Measurements from ENCODE around the gene ZNF724.

Gene ZNF724

DNA sequence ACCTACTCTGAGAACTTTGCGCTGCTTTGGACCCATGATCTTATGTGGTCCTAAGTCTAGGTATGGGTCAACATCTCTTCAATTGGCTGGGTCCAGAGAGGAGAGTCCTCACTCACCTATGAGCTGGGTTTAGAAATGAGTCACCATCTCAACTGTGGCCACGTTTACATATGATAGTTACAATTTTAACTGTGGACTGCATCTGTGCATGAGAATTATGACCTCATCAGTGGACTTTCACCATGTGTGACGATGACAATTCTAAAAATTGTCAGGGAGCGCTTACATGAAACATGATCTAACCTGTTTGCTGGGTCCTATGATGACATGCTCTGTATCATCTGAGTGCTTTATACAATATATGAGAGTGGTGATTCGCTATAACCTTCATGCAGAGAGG, 12.7 kb upstream of the ZNF724 start:
- TF ChIP-seq EZH2phosphoT487 (IDR thresholded peaks at IDR 0.05; ENCODE audit: low read depth) = no peak
- TF ChIP-seq, protein P1, sequence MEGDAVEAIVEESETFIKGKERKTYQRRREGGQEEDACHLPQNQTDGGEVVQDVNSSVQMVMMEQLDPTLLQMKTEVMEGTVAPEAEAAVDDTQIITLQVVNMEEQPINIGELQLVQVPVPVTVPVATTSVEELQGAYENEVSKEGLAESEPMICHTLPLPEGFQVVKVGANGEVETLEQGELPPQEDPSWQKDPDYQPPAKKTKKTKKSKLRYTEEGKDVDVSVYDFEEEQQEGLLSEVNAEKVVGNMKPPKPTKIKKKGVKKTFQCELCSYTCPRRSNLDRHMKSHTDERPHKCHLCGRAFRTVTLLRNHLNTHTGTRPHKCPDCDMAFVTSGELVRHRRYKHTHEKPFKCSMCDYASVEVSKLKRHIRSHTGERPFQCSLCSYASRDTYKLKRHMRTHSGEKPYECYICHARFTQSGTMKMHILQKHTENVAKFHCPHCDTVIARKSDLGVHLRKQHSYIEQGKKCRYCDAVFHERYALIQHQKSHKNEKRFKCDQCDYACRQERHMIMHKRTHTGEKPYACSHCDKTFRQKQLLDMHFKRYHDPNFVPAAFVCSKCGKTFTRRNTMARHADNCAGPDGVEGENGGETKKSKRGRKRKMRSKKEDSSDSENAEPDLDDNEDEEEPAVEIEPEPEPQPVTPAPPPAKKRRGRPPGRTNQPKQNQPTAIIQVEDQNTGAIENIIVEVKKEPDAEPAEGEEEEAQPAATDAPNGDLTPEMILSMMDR (IDR thresholded peaks at IDR 0.05; ENCODE audit: low read depth, low read length) = no peak
- H3K4me2 ChIP-seq (ENCODE audit: low read length) = no peak overlapping the region
- no peak overlapping the region for H3K27ac ChIP-seq (ENCODE audit: low read length)
- no peaks in the 10 kb centered on the region for H3K9me3 ChIP-seq (ENCODE audit: insufficient read depth, low read length)
- no peaks in the 10 kb centered on the region for H3K27me3 ChIP-seq (ENCODE audit: low read depth, low read length)
- no peak overlapping the region for H2AFZ ChIP-seq (ENCODE audit: low read depth, low read length)
- H4K20me1 ChIP-seq (ENCODE audit: insufficient read depth, low read length) = no peaks in the 10 kb centered on the region
- no peaks in the 10 kb centered on the region for H3K79me2 ChIP-seq (ENCODE audit: low read length)
- H3K4me3 ChIP-seq (ENCODE audit: low read length) = no peak overlapping the region
- H3K4me1 ChIP-seq (ENCODE audit: low read length) = no peaks in the 10 kb centered on the region
- peaks cover 68% of the 10 kb centered on the region for H3K36me3 ChIP-seq (replicated peaks; ENCODE audit: low read depth, low read length)
- no peak overlapping the region for H3K9ac ChIP-seq (ENCODE audit: low read length)

DNA sequence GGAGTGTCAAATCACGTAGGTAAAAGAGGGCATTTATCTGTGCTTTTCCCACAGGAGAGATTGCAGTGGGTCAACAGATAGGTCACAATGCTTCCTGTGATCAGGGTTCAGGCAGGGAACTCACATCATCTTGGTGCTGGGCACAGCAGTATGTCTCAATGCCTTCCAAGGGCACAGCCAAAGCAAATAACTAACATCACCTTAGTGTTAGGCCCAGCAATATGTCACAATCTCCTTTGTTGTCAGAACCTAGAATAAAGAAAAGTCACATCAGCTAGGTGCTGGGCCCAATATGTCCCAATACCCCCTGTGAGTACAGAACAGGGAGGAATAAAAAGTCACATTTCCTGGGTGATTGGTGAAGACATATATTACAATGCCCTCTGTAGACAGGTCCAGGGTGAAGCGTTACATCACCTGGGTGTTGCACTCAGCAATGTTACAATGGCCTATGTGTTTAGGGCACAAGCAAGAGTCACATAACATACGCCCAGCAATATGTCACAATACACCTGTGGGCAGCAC, 11.4 kb upstream of the ZNF724 start:
- Histone ChIP-seq H3K27ac (ENCODE audit: low read length) (no peak overlapping the region), H4K20me1 (ENCODE audit: insufficient read depth, low read length) (no peaks in the 10 kb centered on the region), H3K9ac (ENCODE audit: low read length) (no peak overlapping the region), H3K4me2 (ENCODE audit: low read length) (no peak overlapping the region), H3K27me3 (ENCODE audit: low read depth, low read length) (no peaks in the 10 kb centered on the region), H3K9me3 (ENCODE audit: insufficient read depth, low read length) (no peaks in the 10 kb centered on the region), H3K36me3 (replicated peaks; ENCODE audit: low read depth, low read length) (peaks cover 56% of the 10 kb centered on the region), H3K4me1 (ENCODE audit: low read length) (no peaks in the 10 kb centered on the region), H3K4me3 (ENCODE audit: low read length) (no peak overlapping the region), H2AFZ (ENCODE audit: low read depth, low read length) (no peak overlapping the region), H3K79me2 (ENCODE audit: low read length) (no peaks in the 10 kb centered on the region)
- TF ChIP-seq, protein P1 (IDR thresholded peaks at IDR 0.05; ENCODE audit: low read depth, low read length) = no peak
- TF ChIP-seq EZH2phosphoT487 (IDR thresholded peaks at IDR 0.05; ENCODE audit: low read depth) = no peak

- Histone ChIP-seq H3K9me3 (ENCODE audit: insufficient read depth, low read length) (no peaks in the 10 kb centered on the region), H3K36me3 (replicated peaks; ENCODE audit: low read depth, low read length) (peaks cover 55% of the 10 kb centered on the region), H2AFZ (ENCODE audit: low read depth, low read length) (no peak overlapping the region), H3K27ac (ENCODE audit: low read length) (no peak overlapping the region), H3K4me3 (ENCODE audit: low read length) (no peak overlapping the region), H3K27me3 (ENCODE audit: low read depth, low read length) (no peaks in the 10 kb centered on the region), H4K20me1 (ENCODE audit: insufficient read depth, low read length) (no peaks in the 10 kb centered on the region), H3K9ac (ENCODE audit: low read length) (no peak overlapping the region), H3K4me2 (ENCODE audit: low read length) (no peak overlapping the region), H3K79me2 (ENCODE audit: low read length) (no peaks in the 10 kb centered on the region), H3K4me1 (ENCODE audit: low read length) (no peaks in the 10 kb centered on the region)
- TF ChIP-seq, protein P1 (IDR thresholded peaks at IDR 0.05; ENCODE audit: low read depth, low read length) = no peak
- TF ChIP-seq EZH2phosphoT487 (IDR thresholded peaks at IDR 0.05; ENCODE audit: low read depth) = no peak
These were observed 10.8 kb upstream of the ZNF724 start for GRCh38 chr19:23260956-23261355.

DNA sequence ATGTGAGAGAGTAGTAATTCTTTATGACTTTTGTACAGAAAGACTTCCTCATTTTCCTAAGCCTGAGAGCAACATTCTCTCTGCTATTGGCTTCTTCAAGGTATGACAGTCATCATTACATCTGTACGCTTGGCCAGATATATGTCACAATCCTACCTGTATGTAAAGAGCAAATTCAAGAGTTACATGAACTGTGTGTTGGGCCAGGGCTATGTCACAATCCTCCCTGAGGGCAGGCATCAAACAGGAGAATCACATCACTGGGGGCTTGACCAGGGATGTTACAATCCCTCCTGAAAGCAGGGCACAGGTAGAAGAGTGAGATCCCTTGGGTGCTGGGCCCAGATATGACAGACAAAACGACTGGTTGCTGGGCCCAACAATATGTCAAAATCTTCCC, 9.8 kb upstream of the ZNF724 start:
- TF ChIP-seq, protein P1 (IDR thresholded peaks at IDR 0.05; ENCODE audit: low read depth, low read length) = no peak
- TF ChIP-seq EZH2phosphoT487 (IDR thresholded peaks at IDR 0.05; ENCODE audit: low read depth) = no peak
- no peaks in the 10 kb centered on the region for H3K9me3 ChIP-seq (ENCODE audit: insufficient read depth, low read length)
- H3K9ac ChIP-seq (ENCODE audit: low read length) = no peak overlapping the region
- H3K27ac ChIP-seq (ENCODE audit: low read length) = no peak overlapping the region
- H3K4me1 ChIP-seq (ENCODE audit: low read length) = no peaks in the 10 kb centered on the region
- H3K4me3 ChIP-seq (ENCODE audit: low read length) = no peak overlapping the region
- no peaks in the 10 kb centered on the region for H3K79me2 ChIP-seq (ENCODE audit: low read length)
- H4K20me1 ChIP-seq (ENCODE audit: insufficient read depth, low read length) = no peaks in the 10 kb centered on the region
- H2AFZ ChIP-seq (ENCODE audit: low read depth, low read length) = no peak overlapping the region
- H3K4me2 ChIP-seq (ENCODE audit: low read length) = no peak overlapping the region
- peaks cover 52% of the 10 kb centered on the region for H3K36me3 ChIP-seq (replicated peaks; ENCODE audit: low read depth, low read length)
- H3K27me3 ChIP-seq (ENCODE audit: low read depth, low read length) = no peaks in the 10 kb centered on the region

Data from OCI-LY3 (cell line).